Common myeloid progenitor, CD34-positive (primary cell): Measurements from ENCODE around the gene CPNE9.

Source experiments
- CTCF ChIA-PET: fragments of 350-600 bp; sonication (Branson Sonifier 250); formaldehyde crosslinking; loops from one replicate; lab custom pipeline; 2021; ENCODE audit warnings: antibody characterized with exemption; lab: Charles Lee
- POLR2A ChIA-PET: fragments of 350-600 bp; sonication (Branson Sonifier 250); formaldehyde crosslinking; loops from one replicate; lab custom pipeline; 2021; ENCODE audit warnings: antibody characterized with exemption; lab: Charles Lee
- DNase-seq, 3 donors: peaks; one replicate each; pipeline versions ENCODE4 v3.0.0 to v3.0.0-alpha.2; 2013
- H3K27ac ChIP-seq, 2 experiments: 1 replicate in 1 of 2; 2 replicates in 1 of 2; pipeline ENCODE4 v1.7.0; 2013; ENCODE audit warnings: inconsistent platforms in 2 of 2, low read length in 2 of 2, mild to moderate bottlenecking in 2 of 2, low read depth in 1 of 2, moderate library complexity in 1 of 2; ENCODE audit not compliant: severe bottlenecking in 2 of 2, insufficient read depth in 1 of 2, poor library complexity in 1 of 2
- H3K27me3 ChIP-seq, 5 experiments: replicated peaks in 2 of 5; 1 replicate in 3 of 5; 2 replicates in 2 of 5; pipeline versions ENCODE4 v1.6.1 to v1.7.0; 2013; ENCODE audit warnings: low read length in 4 of 5, mild to moderate bottlenecking in 2 of 5, moderate library complexity in 2 of 5, inconsistent platforms in 1 of 5; ENCODE audit not compliant: insufficient read depth in 5 of 5, control insufficient read depth in 4 of 5
- H3K36me3 ChIP-seq, 4 experiments: 1 replicate in 2 of 4; 2 replicates in 2 of 4; pipeline versions ENCODE4 v1.6.1 to v1.7.0; 2013; ENCODE audit warnings: low read length in 3 of 4, control low read depth in 1 of 4, mild to moderate bottlenecking in 1 of 4; ENCODE audit not compliant: control insufficient read depth in 4 of 4, insufficient read depth in 4 of 4
- H3K4me1 ChIP-seq, 4 experiments: 1 replicate in 3 of 4; 2 replicates in 1 of 4; pipeline versions ENCODE4 v1.6.1 to v1.7.1; 2013; ENCODE audit warnings: low read length in 3 of 4, mild to moderate bottlenecking in 3 of 4, control low read depth in 1 of 4, inconsistent platforms in 1 of 4, moderate library complexity in 1 of 4; ENCODE audit not compliant: control insufficient read depth in 4 of 4, insufficient read depth in 4 of 4; ENCODE audit errors: control extremely low read depth in 1 of 4
- H3K4me3 ChIP-seq, 7 experiments: 1 replicate in 4 of 7; 2 replicates in 3 of 7; pipeline versions ENCODE4 v1.5.1 to v1.7.0; 2013; ENCODE audit warnings: mild to moderate bottlenecking in 7 of 7, low read length in 6 of 7, moderate library complexity in 6 of 7, inconsistent platforms in 2 of 7, low read depth in 2 of 7, control low read depth in 1 of 7; ENCODE audit not compliant: insufficient read depth in 4 of 7, control insufficient read depth in 1 of 7; ENCODE audit errors: extremely low read depth in 1 of 7
- H3K9me3 ChIP-seq, 5 experiments: 1 replicate in 4 of 5; 2 replicates in 1 of 5; pipeline versions ENCODE4 v1.6.1 to v1.7.1; 2013; ENCODE audit warnings: low read length in 4 of 5, mild to moderate bottlenecking in 2 of 5, inconsistent platforms in 1 of 5, low read depth in 1 of 5, moderate library complexity in 1 of 5; ENCODE audit not compliant: control insufficient read depth in 4 of 5, insufficient read depth in 2 of 5; ENCODE audit errors: control extremely low read depth in 1 of 5
- WGBS: methylation state at CpG from one replicate; pipeline ENCODE4 v1.1.5; 2013; ENCODE audit not compliant: insufficient coverage; 5-methylcytosine and 5-hydroxymethylcytosine counted together

The CPNE9 gene

DNA sequence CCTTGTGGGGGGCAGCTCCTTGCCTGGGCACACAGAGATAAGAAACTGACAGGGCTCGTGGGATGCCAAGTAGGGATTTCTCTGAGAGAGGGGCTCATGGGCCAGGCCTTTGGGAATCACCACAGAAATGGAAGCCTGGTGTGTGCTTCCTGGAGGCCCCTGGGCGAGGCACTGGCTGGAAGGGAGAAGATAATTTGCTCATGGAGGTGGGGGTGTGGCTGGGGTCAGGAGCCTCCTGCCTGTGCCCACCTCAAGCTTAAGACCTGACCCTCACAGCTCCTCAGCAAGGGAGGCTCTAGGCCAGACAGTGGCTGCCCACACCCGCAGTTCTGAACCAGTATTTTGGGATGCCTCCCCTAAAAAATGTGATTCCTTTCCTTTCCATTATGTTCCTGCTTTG, 16.9 kb upstream of the CPNE9 start:
- ChIA-PET CTCF (no interaction called here), POLR2A (no interaction called here)
- no peaks in the 10 kb centered on the region for H3K27me3 ChIP-seq
- H3K4me3 ChIP-seq, result no peak overlapping the region
- peaks cover 11 to 99% (median 79%) of the 10 kb centered on the region in 4 experiments for H3K36me3 ChIP-seq
- 100% methylated on average over 2 of the region's 3 CpGs for WGBS
- H3K27ac ChIP-seq, result no peak overlapping the region
- no peak for DNase-seq
- H3K9me3 ChIP-seq, result no peaks in the 10 kb centered on the region
- H3K4me1 ChIP-seq, result no peaks in the 10 kb centered on the region

DNA sequence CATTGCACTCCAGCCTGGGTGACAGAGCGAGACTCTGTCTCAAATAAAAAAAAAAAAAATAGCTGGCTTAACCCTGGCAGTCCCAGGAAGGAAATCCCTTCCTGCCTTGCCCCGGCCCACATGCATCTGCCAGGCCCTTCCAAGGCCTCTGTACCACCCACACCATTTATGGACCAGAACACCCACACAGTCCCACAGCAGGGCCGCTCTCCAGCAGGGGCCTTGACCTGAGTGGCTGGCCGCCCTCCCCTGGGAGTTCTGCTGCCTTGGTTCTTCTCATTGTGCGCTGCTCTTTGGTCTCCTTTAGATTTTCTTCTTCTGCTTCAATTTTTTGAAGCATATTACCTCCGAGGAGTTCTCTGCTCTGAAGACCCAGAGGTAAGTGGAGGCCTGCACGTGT, 16.1 kb upstream of the CPNE9 start:
- H3K27ac ChIP-seq, result no peak overlapping the region
- CTCF ChIA-PET, result no interaction called here
- POLR2A ChIA-PET, result no interaction called here
- H3K9me3 ChIP-seq, result no peaks in the 10 kb centered on the region
- H3K4me3 ChIP-seq, result no peak overlapping the region
- no peak for DNase-seq
- no peaks in the 10 kb centered on the region for H3K4me1 ChIP-seq
- H3K27me3 ChIP-seq, result no peaks in the 10 kb centered on the region
- WGBS, result 100% methylated on average over 5 of the region's 7 CpGs
- H3K36me3 ChIP-seq, result peaks cover 11 to 97% (median 77%) of the 10 kb centered on the region in 4 experiments

DNA sequence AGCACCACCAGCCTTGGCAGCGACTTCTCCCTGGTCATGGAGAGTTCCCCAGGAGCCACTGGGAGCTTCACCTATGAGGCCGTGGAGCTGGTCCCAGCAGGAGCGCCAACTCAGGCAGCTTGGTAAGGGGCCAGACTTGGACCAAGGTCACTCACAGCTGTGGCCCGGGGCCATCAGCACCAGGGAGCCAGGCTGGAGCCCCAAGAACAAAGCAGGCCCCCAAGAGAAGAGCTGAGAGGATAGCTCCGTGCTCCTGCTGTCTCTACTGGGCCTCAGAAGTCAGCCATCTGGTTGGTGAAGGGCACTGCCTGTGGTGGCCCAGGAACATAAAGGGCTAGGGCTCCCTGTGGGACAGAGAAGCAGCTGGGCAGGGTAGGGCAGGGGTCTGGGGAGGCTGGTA, 14.7 kb upstream of the CPNE9 start:
- no peak overlapping the region for H3K27ac ChIP-seq
- H3K4me3 ChIP-seq, result no peak overlapping the region
- POLR2A ChIA-PET, result interaction anchor here (1.4 kb wide), 1 partner anchor 14 kb away, joined by 3 read pairs; no protein-coding TSS in a partner anchor
- peaks cover 20 to 97% (median 76%) of the 10 kb centered on the region in 4 experiments for H3K36me3 ChIP-seq
- no peaks in the 10 kb centered on the region for H3K27me3 ChIP-seq
- CTCF ChIA-PET, result interaction anchor here (0.8 to 1.2 kb wide), 2 partner anchors 40 to 184 kb away, joined by 3 read pairs; no protein-coding TSS in a partner anchor
- 98% methylated on average over 4 of the region's 5 CpGs for WGBS
- no peaks in the 10 kb centered on the region for H3K9me3 ChIP-seq
- H3K4me1 ChIP-seq, result no peaks in the 10 kb centered on the region
- no peak for DNase-seq

DNA sequence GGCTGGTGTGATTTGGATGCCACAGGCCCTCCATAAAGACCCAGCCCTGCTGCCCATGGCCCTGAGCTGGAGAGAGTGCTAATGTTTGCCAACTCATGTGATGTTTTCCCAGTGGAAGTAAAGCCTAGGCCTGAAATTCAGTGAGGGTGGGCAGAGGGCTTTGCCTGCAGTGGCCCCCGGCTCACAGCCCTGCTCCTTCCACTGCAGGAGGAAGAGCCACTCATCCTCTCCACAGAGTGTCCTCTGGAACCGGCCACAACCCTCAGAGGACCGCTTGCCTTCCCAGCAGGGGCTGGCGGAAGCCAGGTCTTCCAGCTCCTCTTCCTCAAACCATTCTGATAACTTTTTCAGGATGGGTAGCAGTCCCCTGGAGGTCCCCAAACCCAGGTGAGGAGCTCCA, 13.9 kb upstream of the CPNE9 start:
- H3K27me3 ChIP-seq, result no peaks in the 10 kb centered on the region
- POLR2A ChIA-PET, result interaction anchor here (1.4 kb wide), 1 partner anchor 13 kb away, joined by 3 read pairs; no protein-coding TSS in a partner anchor
- peaks cover 20 to 97% (median 75%) of the 10 kb centered on the region in 4 experiments for H3K36me3 ChIP-seq
- DNase-seq, result no peak
- no peaks in the 10 kb centered on the region for H3K4me1 ChIP-seq
- no peak overlapping the region for H3K27ac ChIP-seq
- CTCF ChIA-PET, result interaction anchor here (1.2 kb wide), 1 partner anchor 185 kb away, joined by 3 read pairs; no protein-coding TSS in a partner anchor
- H3K4me3 ChIP-seq, result no peak overlapping the region
- 97% methylated on average over 4 of the region's 4 CpGs for WGBS
- no peaks in the 10 kb centered on the region for H3K9me3 ChIP-seq

DNA sequence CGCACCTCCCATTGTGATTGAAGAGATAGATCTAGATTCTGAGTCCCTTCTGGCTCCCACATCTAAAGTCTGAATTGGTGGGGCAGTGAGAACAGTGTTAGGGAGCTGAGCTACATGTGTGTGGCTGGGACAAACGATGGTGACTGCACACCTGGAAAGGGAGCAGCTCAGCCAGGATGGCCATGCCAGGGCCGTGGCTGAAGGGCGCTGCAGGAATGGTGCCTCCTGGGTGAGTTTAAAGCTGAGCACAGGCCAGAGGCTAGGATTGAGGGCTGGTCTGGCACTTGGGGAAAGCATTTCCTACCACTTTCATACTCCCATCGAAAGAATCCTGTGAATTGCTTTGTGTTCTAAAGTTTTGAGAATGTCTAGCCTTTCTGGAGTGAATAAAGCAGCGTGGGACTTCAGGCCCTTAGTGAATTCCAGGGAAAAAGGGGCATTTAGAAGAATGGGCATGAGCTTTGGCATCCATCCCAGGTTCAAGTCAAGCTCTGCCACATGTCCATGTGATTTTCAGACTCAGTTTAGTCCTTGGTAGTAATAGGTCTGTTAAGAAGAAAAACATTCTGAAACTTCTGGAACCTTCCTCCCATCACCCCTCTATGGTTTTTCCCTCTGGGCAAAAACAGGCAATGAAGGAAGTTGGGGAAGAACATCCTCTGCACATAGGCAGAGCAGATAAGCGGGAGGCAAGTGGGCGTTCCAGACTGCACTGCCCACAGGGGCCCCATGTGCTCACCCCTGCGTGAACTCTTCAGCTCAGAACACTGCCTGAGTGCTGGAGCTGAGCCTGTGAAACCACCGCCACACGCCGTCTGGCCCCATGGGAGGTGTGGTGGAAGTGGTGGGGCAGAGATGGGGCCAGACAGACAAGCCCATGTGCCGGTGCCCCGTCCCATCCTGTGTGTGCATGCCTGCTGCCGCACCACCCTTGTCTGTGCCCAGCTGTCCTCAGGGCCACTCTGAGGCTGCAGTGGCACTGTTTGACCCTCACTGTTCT, 12.9 kb upstream of the CPNE9 start:
- Histone ChIP-seq H3K27ac (no peak overlapping the region), H3K4me3 (no peak overlapping the region), H3K36me3 (peaks cover 19 to 97% (median 78%) of the 10 kb centered on the region in 4 experiments), H3K9me3 (no peaks in the 10 kb centered on the region), H3K27me3 (no peaks in the 10 kb centered on the region), H3K4me1 (no peaks in the 10 kb centered on the region)
- WGBS, result 97% methylated on average over 9 of the region's 15 CpGs
- ChIA-PET POLR2A (interaction anchor here (1.4 kb wide), 1 partner anchor 12 kb away, joined by 3 read pairs; no protein-coding TSS in a partner anchor), CTCF (interaction anchor here (0.9 to 1.7 kb wide), 3 partner anchors 13 to 290 kb away, joined by 3 to 4 read pairs (median 4); partner anchors contain the start of gene CPNE9)
- DNase-seq, result no peak

DNA sequence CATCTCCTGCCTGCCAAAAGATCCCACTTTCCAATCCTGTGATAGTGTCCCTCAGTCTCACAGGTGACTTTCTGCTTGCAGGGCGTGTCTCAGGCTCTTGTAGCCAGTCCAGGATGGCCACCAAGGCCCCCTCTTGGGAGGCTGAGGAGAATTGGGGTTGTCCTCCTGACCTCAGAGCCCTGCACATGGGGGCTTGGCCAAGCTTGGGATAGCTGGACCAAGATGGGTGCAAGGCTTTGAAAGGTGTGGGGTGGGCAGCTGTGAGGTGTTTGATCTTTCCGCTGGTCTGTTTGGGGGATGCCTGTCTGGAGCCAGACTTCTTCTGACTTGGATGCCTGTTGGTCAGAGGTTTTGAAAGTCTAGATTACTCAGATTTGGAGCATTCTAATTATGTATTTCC, 12.0 kb upstream of the CPNE9 start:
- no peak for DNase-seq
- ChIA-PET CTCF (interaction anchor here (1.2 to 1.7 kb wide), 2 partner anchors 12 to 18 kb away, joined by 4 read pairs; partner anchors contain the start of gene CPNE9), POLR2A (no interaction called here)
- no peak overlapping the region for H3K4me3 ChIP-seq
- WGBS, result 100% methylated on average over 1 of the region's 2 CpGs
- H3K4me1 ChIP-seq, result no peaks in the 10 kb centered on the region
- peaks cover 22 to 97% (median 75%) of the 10 kb centered on the region in 4 experiments for H3K36me3 ChIP-seq
- no peaks in the 10 kb centered on the region for H3K27me3 ChIP-seq
- no peaks in the 10 kb centered on the region for H3K9me3 ChIP-seq
- no peak overlapping the region for H3K27ac ChIP-seq
